Measurements from ENCODE around the gene PATE4.
A peak's percentile ranks its signal among the peaks of the same experiment; 100 is the strongest.

PATE4 gene

GRCh38 chr11:125887373-125888324, 54.5 kb downstream of the PATE4 start, which contains the start of gene HYLS1:
HYLS1 (plus strand) TSS chr11:125887668; CDS start chr11:125899369, 11,701 bp downstream.
- peak; percentile 95 for DNase-seq
